SK-N-SH (cell line): ENCODE data around the gene L3MBTL1. TPM values are rescaled to one million over a fixed set of nuclear protein-coding genes. Genes with fewer than 3 reads are reported as not detected.
A peak's percentile ranks its signal among the peaks of the same experiment; 100 is the strongest.

Experiments used
- CTCF ChIA-PET: fragments of 300-600, 350-600 bp; formaldehyde crosslinking; extraction: SDS; loops from one replicate; lab custom pipeline; 2021; lab: Yijun Ruan, JAX
- POLR2A ChIA-PET: fragments of 350-600 bp; sonication (Branson Sonifier 250); formaldehyde crosslinking; extraction: SDS; loops from one replicate; lab custom pipeline; 2020; ENCODE audit warnings: antibody characterized with exemption, inconsistent platforms; lab: Yijun Ruan, JAX
- DNase-seq: peaks from one replicate; pipeline ENCODE4 v3.0.0; 2012
- H2AFZ ChIP-seq: fragments of 200-600 bp; sonication (generic); 2 replicates; pipeline ENCODE4 v1.8.1; 2016; ENCODE audit warnings: antibody characterized with exemption, mild to moderate bottlenecking, low read depth
- H3F3A ChIP-seq: fragments of 200-600 bp; sonication (generic); replicated peaks from 2 replicates; pipeline ENCODE3; 2016; ENCODE audit warnings: antibody characterized with exemption, mild to moderate bottlenecking; ENCODE audit not compliant: insufficient read depth
- H3K27ac ChIP-seq, 2 experiments: fragments of 200-500 bp in 1 of 2; fragments of 200-600 bp in 1 of 2; sonication (Bioruptor generic) in 1 of 2; sonication (generic), shearing (Covaris generic) in 1 of 2; 2 replicates each; pipeline versions ENCODE4 v1.5.1 to v1.6.1; 2014 to 2016; ENCODE audit warnings: low read depth in 2 of 2, inconsistent platforms in 1 of 2, low read length in 1 of 2, mild to moderate bottlenecking in 1 of 2, mixed read lengths in 1 of 2
- H3K27me3 ChIP-seq: fragments of 200-600 bp; sonication (generic), shearing (Covaris generic); 2 replicates; pipeline ENCODE4 v1.6.1; 2016; ENCODE audit warnings: mixed run types; ENCODE audit not compliant: insufficient read depth
- H3K36me3 ChIP-seq, 2 experiments: fragments of 200-500 bp in 1 of 2; fragments of 200-600 bp in 1 of 2; sonication (Bioruptor generic) in 1 of 2; sonication (generic) in 1 of 2; replicated peaks in 1 of 2; 2 replicates each; pipeline versions ENCODE3 to v1.5.1; 2014 to 2016; ENCODE audit warnings: low read length in 1 of 2, mild to moderate bottlenecking in 1 of 2; ENCODE audit not compliant: insufficient read depth in 2 of 2, control insufficient read depth in 1 of 2
- H3K4me1 ChIP-seq, 2 experiments: fragments of 200-500 bp in 1 of 2; fragments of 200-600 bp in 1 of 2; sonication (Bioruptor generic) in 1 of 2; sonication (generic), shearing (Covaris generic) in 1 of 2; 2 replicates each; pipeline versions ENCODE4 v1.5.1 to v1.6.1; 2014 to 2016; ENCODE audit warnings: low read depth in 1 of 2, low read length in 1 of 2, mixed run types in 1 of 2; ENCODE audit not compliant: insufficient read depth in 2 of 2, control insufficient read depth in 1 of 2
- H3K4me2 ChIP-seq: fragments of 200-600 bp; sonication (generic), shearing (Covaris generic); 2 replicates; pipeline ENCODE4 v1.6.1; 2017; ENCODE audit warnings: mixed run types
- H3K4me3 ChIP-seq, 2 experiments: fragments of 200-500 bp in 1 of 2; fragments of 200-600 bp in 1 of 2; sonication (Bioruptor generic) in 1 of 2; sonication (generic), shearing (Covaris generic) in 1 of 2; 2 replicates each; pipeline versions ENCODE4 v1.5.1 to v1.8.1; 2014 to 2016; ENCODE audit warnings: low read depth in 2 of 2, inconsistent platforms in 1 of 2, low read length in 1 of 2, mild to moderate bottlenecking in 1 of 2, mixed read lengths in 1 of 2, moderate library complexity in 1 of 2
- H3K79me2 ChIP-seq: fragments of 200-600 bp; sonication (generic); 2 replicates; pipeline ENCODE4 v1.8.1; 2017; ENCODE audit warnings: mild to moderate bottlenecking; ENCODE audit not compliant: insufficient read depth
- H3K9ac ChIP-seq: fragments of 200-600 bp; sonication (generic); 2 replicates; pipeline ENCODE4 v1.6.1; 2017; ENCODE audit warnings: mixed run types
- H3K9me2 ChIP-seq: fragments of 200-600 bp; sonication (generic); 2 replicates; pipeline ENCODE4 v1.6.1; 2017; ENCODE audit warnings: mixed run types
- H3K9me3 ChIP-seq: fragments of 200-600 bp; sonication (generic); 2 replicates; pipeline ENCODE4 v1.6.1; 2017; ENCODE audit warnings: mixed run types, mild to moderate bottlenecking, moderate library complexity
- H4K20me1 ChIP-seq: fragments of 200-600 bp; sonication (generic); 2 replicates; pipeline ENCODE4 v1.6.1; 2017; ENCODE audit warnings: mild to moderate bottlenecking, mixed run types; ENCODE audit not compliant: insufficient read depth
- CHD2 ChIP-seq: fragments of 150-350 bp; IDR thresholded peaks from 2 replicates; pipeline ENCODE4 v1.6.1; 2018; ENCODE audit warnings: low read length; ENCODE audit not compliant: partially characterized antibody
- ELF1 ChIP-seq: IDR thresholded peaks from 2 replicates; pipeline ENCODE4 v1.4.0; 2012
- EZH2phosphoT487 ChIP-seq: fragments of 200-600 bp; sonication (generic); IDR thresholded peaks from 2 replicates; pipeline ENCODE4 v1.6.1; 2017; ENCODE audit warnings: low read depth, mixed run types, mild to moderate bottlenecking, antibody characterized with exemption, moderate library complexity, borderline replicate concordance
- FOXM1 ChIP-seq: IDR thresholded peaks from 2 replicates; pipeline ENCODE4 v1.4.0; 2012; ENCODE audit warnings: low read depth, mild to moderate bottlenecking
- GABPA ChIP-seq: IDR thresholded peaks from 2 replicates; pipeline ENCODE4 v1.4.0; 2012; ENCODE audit warnings: low read depth, mild to moderate bottlenecking
- GATA2 ChIP-seq: sonication (generic); formaldehyde crosslinking; IDR thresholded peaks from 2 replicates; pipeline ENCODE4 v1.5.0; 2020; ENCODE audit warnings: mild to moderate bottlenecking, missing genetic modification reagents
- IRF3 ChIP-seq: fragments of 150-350 bp; IDR thresholded peaks from 2 replicates; pipeline ENCODE4 v1.6.1; 2016; ENCODE audit warnings: mild to moderate bottlenecking, low read depth, low read length
- MEF2A ChIP-seq: IDR thresholded peaks from 2 replicates; pipeline ENCODE4 v1.4.0; 2012; ENCODE audit warnings: low read depth, borderline replicate concordance
- MXI1 ChIP-seq: IDR thresholded peaks from 2 replicates; pipeline ENCODE4 v1.6.1; 2012; ENCODE audit warnings: mild to moderate bottlenecking, low read depth, low read length, improper control_type of control experiment
- NRF1 ChIP-seq: IDR thresholded peaks from 2 replicates; pipeline ENCODE4 v1.6.1; 2012; ENCODE audit warnings: low read depth, mild to moderate bottlenecking, low read length
- PBX3 ChIP-seq: IDR thresholded peaks from 2 replicates; pipeline ENCODE4; 2012
- POLR2AphosphoS5 ChIP-seq: IDR thresholded peaks from 2 replicates; pipeline ENCODE4 v1.6.1; 2012; ENCODE audit warnings: low read depth, low read length
- RCOR1 ChIP-seq: fragments of 150-350 bp; IDR thresholded peaks from 2 replicates; pipeline ENCODE4 v1.6.1; 2017; ENCODE audit warnings: antibody characterized with exemption, low read length
- RFX5 ChIP-seq: IDR thresholded peaks from 2 replicates; pipeline ENCODE4 v1.6.1; 2012; ENCODE audit warnings: mild to moderate bottlenecking, improper control_type of control experiment, low read length
- RXRA ChIP-seq: IDR thresholded peaks from 2 replicates; pipeline ENCODE4 v1.4.0; 2012; ENCODE audit warnings: low read depth, mild to moderate bottlenecking, borderline replicate concordance
- SMC3 ChIP-seq: IDR thresholded peaks from 2 replicates; pipeline ENCODE4 v1.6.1; 2012; ENCODE audit warnings: low read depth, low read length, improper control_type of control experiment
- TEAD4 ChIP-seq: IDR thresholded peaks from 2 replicates; pipeline ENCODE4 v1.4.0; 2012; ENCODE audit warnings: mild to moderate bottlenecking, borderline replicate concordance; ENCODE audit not compliant: insufficient read depth
- YY1 ChIP-seq: IDR thresholded peaks from 2 replicates; pipeline ENCODE4 v1.4.0; 2012; ENCODE audit warnings: low read depth, mild to moderate bottlenecking
- ZBTB33 ChIP-seq: IDR thresholded peaks from 2 replicates; pipeline ENCODE4 v1.4.0; 2012; ENCODE audit warnings: low read depth, borderline replicate concordance
- WGBS: methylation state at CpG from one replicate; pipeline ENCODE4 v1.1.6; 2017; ENCODE audit warnings: low lambda C conversion rate; 5-methylcytosine and 5-hydroxymethylcytosine counted together
- polyA plus RNA-seq, 3 experiments: library from polyadenylated mRNA; depleted of rRNA; stranded (reverse); fragments of >200 nt; gene quantifications; 2 replicates each; pipeline ENCODE4 v1.2.3, GENCODE V29; 2012

The L3MBTL1 gene
- polyA plus RNA-seq, 1 of the 3 experiments (the other 2 are of a cell fraction): 8.9 TPM

- WGBS: 79% methylated on average over 1 of the region's 1 CpG
- no peak overlapping the region for H2AFZ ChIP-seq
- no peaks in the 10 kb centered on the region for H3K9me3 ChIP-seq
- TF ChIP-seq TEAD4 (no peak), NRF1 (no peak), RXRA (no peak), CHD2 (no peak), GABPA (no peak), MEF2A (no peak), IRF3 (no peak), FOXM1 (no peak), EZH2phosphoT487 (no peak), ELF1 (no peak)
- H4K20me1 ChIP-seq: no peaks in the 10 kb centered on the region
- POLR2A ChIA-PET: no interaction called here
- no peak overlapping the region for H3K4me2 ChIP-seq
- H3K4me1 ChIP-seq: peaks cover 0 to 19% of the 10 kb centered on the region in 2 experiments; a peak in 1 of 4 replicates
- no peaks in the 10 kb centered on the region for H3K27me3 ChIP-seq
- no peak overlapping the region for H3K4me3 ChIP-seq
- H3K36me3 ChIP-seq: no peaks in the 10 kb centered on the region
- no peak overlapping the region for H3K9ac ChIP-seq
- CTCF ChIA-PET: no interaction called here
- peaks cover 12% of the 10 kb centered on the region for H3K79me2 ChIP-seq
- H3F3A ChIP-seq: no peaks in the 10 kb centered on the region
- DNase-seq: no peak
- no peak overlapping the region for H3K27ac ChIP-seq
- H3K9me2 ChIP-seq: no peaks in the 10 kb centered on the region
Measured at GRCh38 chr20:43511879-43512278, 4.4 kb downstream of the L3MBTL1 start.

- no peaks in the 10 kb centered on the region for H3K9me3 ChIP-seq
- POLR2A ChIA-PET: interaction anchor here (0.9 to 1.7 kb wide), 2 partner anchors 67 to 77 kb away, joined by 3 to 7 read pairs; partner anchors contain the start of gene IFT52
Measured at GRCh38 chr20:43513372-43513930, 6.0 kb downstream of the L3MBTL1 start.

More at GRCh38 chr20:43513372-43513930, 6.0 kb downstream of the L3MBTL1 start:
- Histone ChIP-seq H3K79me2 (peaks cover 13% of the 10 kb centered on the region), H3K36me3 (no peaks in the 10 kb centered on the region), H3K9me2 (no peaks in the 10 kb centered on the region), H3K27me3 (no peaks in the 10 kb centered on the region), H3F3A (no peaks in the 10 kb centered on the region), H3K4me2 (peak overlapping the region; percentile 69), H3K4me1 (peaks cover 0 to 16% of the 10 kb centered on the region in 2 experiments; a peak in 1 of 4 replicates), H4K20me1 (no peaks in the 10 kb centered on the region), H2AFZ (no peak overlapping the region), H3K9ac (peak overlapping the region; percentile 48; the same call in 1 of the 2 replicates), H3K4me3 (peak overlapping the region; percentile 50 to 64), H3K27ac (peak overlapping the region in 1 of 2 experiments; percentile 17; a peak in 1 of 4 replicates)
- WGBS: 51% methylated on average over 10 of the region's 10 CpGs
- TF ChIP-seq ZBTB33 (no peak), RFX5 (no peak), TEAD4 (no peak), SMC3 (no peak), GATA2 (CRISPR knock-in tag) (no peak), PBX3 (no peak), RCOR1 (no peak), GABPA (no peak), MXI1 (no peak), MEF2A (no peak), POLR2AphosphoS5 (no peak), YY1 (no peak)
- no peak for DNase-seq
- CTCF ChIA-PET: interaction anchor here (1.0 to 1.8 kb wide), 4 partner anchors 25 to 64 kb away, joined by 3 to 6 read pairs (median 4); no protein-coding TSS in a partner anchor
